Astrocyte (in vitro differentiated cells and primary cell): ENCODE results near the gene WARS2. TPM values are rescaled to one million over a fixed set of nuclear protein-coding genes. Genes with fewer than 3 reads are reported as not detected.
A peak's percentile ranks its signal among the peaks of the same experiment; 100 is the strongest.

Experiments used
- DNase-seq: peaks from one replicate; pipeline ENCODE4 v3.0.0-alpha.2; 2010; ENCODE audit warnings: low read depth
- FAIRE-seq: peaks from 2 replicates; lab custom pipeline; 2011; peaks lifted over from hg19 to GRCh38; lab: Jason Lieb, UNC
- H2AFZ ChIP-seq: 2 replicates; pipeline ENCODE4 v1.6.0; 2012; ENCODE audit warnings: low read depth, low read length, inconsistent platforms
- H3K27ac ChIP-seq: 2 replicates; pipeline ENCODE4 v1.5.1; 2011; ENCODE audit warnings: low read depth, low read length, inconsistent platforms
- H3K27me3 ChIP-seq: 2 replicates; pipeline ENCODE4 v1.6.0; 2011; ENCODE audit warnings: low read length, inconsistent platforms; ENCODE audit not compliant: insufficient read depth
- H3K36me3 ChIP-seq: 2 replicates; pipeline ENCODE4 v1.5.1; 2011; ENCODE audit warnings: low read length, inconsistent platforms; ENCODE audit not compliant: insufficient read depth
- H3K4me1 ChIP-seq: 2 replicates; pipeline ENCODE4 v1.5.1; 2011; ENCODE audit warnings: low read length, inconsistent platforms; ENCODE audit not compliant: insufficient read depth
- H3K4me2 ChIP-seq: 2 replicates; pipeline ENCODE4 v1.6.0; 2012; ENCODE audit warnings: low read length, inconsistent platforms
- H3K4me3 ChIP-seq: 2 replicates; pipeline ENCODE4 v1.5.1; 2011; ENCODE audit warnings: low read depth, mild to moderate bottlenecking, low read length, inconsistent platforms; ENCODE audit not compliant: insufficient read depth
- H3K79me2 ChIP-seq: 2 replicates; pipeline ENCODE4 v1.6.0; 2012; ENCODE audit warnings: mild to moderate bottlenecking, low read length, inconsistent platforms; ENCODE audit not compliant: insufficient read depth
- H3K9ac ChIP-seq: 2 replicates; pipeline ENCODE4 v1.6.0; 2012; ENCODE audit warnings: mild to moderate bottlenecking, low read length, inconsistent platforms
- H3K9me3 ChIP-seq: 2 replicates; pipeline ENCODE4 v1.5.1; 2012; ENCODE audit warnings: low read depth, mild to moderate bottlenecking, low read length, inconsistent platforms; ENCODE audit not compliant: insufficient read depth
- H4K20me1 ChIP-seq: 2 replicates; pipeline ENCODE4 v1.6.0; 2012; ENCODE audit warnings: low read length, inconsistent platforms; ENCODE audit not compliant: insufficient read depth
- H3K27ac Mint-ChIP-seq: one replicate; pipeline ENCODE4 v1.8.0; 2021; ENCODE audit warnings: mild to moderate bottlenecking, mixed read lengths; ENCODE audit not compliant: unreplicated experiment
- H3K27me3 Mint-ChIP-seq: one replicate; pipeline ENCODE4 v1.8.0; 2021; ENCODE audit warnings: low read depth, mixed read lengths; ENCODE audit not compliant: unreplicated experiment
- H3K36me3 Mint-ChIP-seq: one replicate; pipeline ENCODE4 v1.8.0; 2021; ENCODE audit warnings: low read depth, mixed read lengths; ENCODE audit not compliant: unreplicated experiment
- H3K4me1 Mint-ChIP-seq: one replicate; pipeline ENCODE4 v1.8.0; 2021; ENCODE audit warnings: low read depth, mixed read lengths; ENCODE audit not compliant: unreplicated experiment
- H3K4me3 Mint-ChIP-seq: one replicate; pipeline ENCODE4 v1.8.0; 2021; ENCODE audit warnings: mild to moderate bottlenecking, moderate library complexity, mixed read lengths; ENCODE audit not compliant: unreplicated experiment
- H3K9me3 Mint-ChIP-seq: one replicate; pipeline ENCODE4 v1.8.0; 2021; ENCODE audit warnings: mild to moderate bottlenecking, mixed read lengths; ENCODE audit not compliant: unreplicated experiment
- CTCF ChIP-seq: IDR thresholded peaks from 2 replicates; pipeline ENCODE4 v1.5.1; 2011; ENCODE audit warnings: low read depth, mild to moderate bottlenecking, inconsistent platforms, low read length, moderate library complexity; ENCODE audit not compliant: insufficient read depth
- EZH2 ChIP-seq: IDR thresholded peaks from 2 replicates; pipeline ENCODE4 v1.6.1; 2012; ENCODE audit warnings: mild to moderate bottlenecking, low read length, inconsistent platforms; ENCODE audit not compliant: insufficient read depth
- total RNA-seq: library from RNA; stranded (reverse); gene quantifications from 2 replicates; pipeline ENCODE4 v1.2.1, GENCODE V29; 2021

Gene WARS2
- total RNA-seq, 1 donor from 2014 or later = 10.5 TPM

- H3K79me2 ChIP-seq = no peaks in the 10 kb centered on the region
- no peak overlapping the region for H3K4me2 ChIP-seq
These were observed 57.0 kb downstream of the WARS2 start for GRCh38 chr1:119083479-119083878.

GRCh38 chr1:119081700-119082099 lies 58.8 kb downstream of the WARS2 start:
- Mint-ChIP-seq H3K27me3 (no peaks in the 10 kb centered on the region), H3K27ac (peak overlapping the region; percentile 94), H3K9me3 (no peaks in the 10 kb centered on the region), H3K4me3 (no peak overlapping the region), H3K4me1 (peaks cover 38% of the 10 kb centered on the region), H3K36me3 (no peaks in the 10 kb centered on the region)
- H3K79me2 ChIP-seq = no peaks in the 10 kb centered on the region
- H3K9ac ChIP-seq = no peak overlapping the region
- no peak overlapping the region for H3K4me3 ChIP-seq
- peaks cover 18% of the 10 kb centered on the region for H3K4me1 ChIP-seq
- H3K4me2 ChIP-seq = no peak overlapping the region
- DNase-seq = peak; percentile 14
- TF ChIP-seq EZH2 = no peak
- no peak for TF ChIP-seq CTCF
- no peak for FAIRE-seq
- H3K27me3 ChIP-seq = no peaks in the 10 kb centered on the region
- H2AFZ ChIP-seq = no peak overlapping the region
- H3K27ac ChIP-seq = no peak overlapping the region
- H3K36me3 ChIP-seq = no peaks in the 10 kb centered on the region
- H4K20me1 ChIP-seq = peaks cover 15% of the 10 kb centered on the region
- H3K9me3 ChIP-seq = no peaks in the 10 kb centered on the region

More at GRCh38 chr1:119083479-119083878, 57.0 kb downstream of the WARS2 start:
- TF ChIP-seq EZH2 (no peak), CTCF (no peak)
- H3K36me3 Mint-ChIP-seq = no peaks in the 10 kb centered on the region
- peaks cover 38% of the 10 kb centered on the region for H3K4me1 Mint-ChIP-seq
- no peak overlapping the region for H3K9ac ChIP-seq
- H3K27ac Mint-ChIP-seq = peak overlapping the region; percentile 0
- no peak overlapping the region for H3K4me3 Mint-ChIP-seq
- peaks cover 22% of the 10 kb centered on the region for H4K20me1 ChIP-seq
- no peaks in the 10 kb centered on the region for H3K27me3 ChIP-seq
- H3K9me3 Mint-ChIP-seq = no peaks in the 10 kb centered on the region
- no peak for DNase-seq
- FAIRE-seq = no peak
- H3K4me3 ChIP-seq = no peak overlapping the region
- H3K9me3 ChIP-seq = no peaks in the 10 kb centered on the region
- peaks cover 18% of the 10 kb centered on the region for H3K4me1 ChIP-seq
- H2AFZ ChIP-seq = no peak overlapping the region
- H3K36me3 ChIP-seq = no peaks in the 10 kb centered on the region
- no peaks in the 10 kb centered on the region for H3K27me3 Mint-ChIP-seq
- H3K27ac ChIP-seq = no peak overlapping the region

GRCh38 chr1:119081267-119081666 lies 59.2 kb downstream of the WARS2 start:
- Histone ChIP-seq H3K27me3 (no peaks in the 10 kb centered on the region), H3K27ac (peak overlapping the region; percentile 54), H3K36me3 (no peaks in the 10 kb centered on the region), H2AFZ (no peak overlapping the region), H3K4me2 (peak overlapping the region; percentile 79), H3K4me3 (peak overlapping the region; percentile 7), H3K9ac (peak overlapping the region; percentile 21), H4K20me1 (peaks cover 14% of the 10 kb centered on the region), H3K9me3 (no peaks in the 10 kb centered on the region), H3K79me2 (no peaks in the 10 kb centered on the region), H3K4me1 (peaks cover 20% of the 10 kb centered on the region)
- Mint-ChIP-seq H3K27ac (peak overlapping the region; percentile 97), H3K27me3 (no peaks in the 10 kb centered on the region), H3K4me1 (peaks cover 38% of the 10 kb centered on the region), H3K36me3 (no peaks in the 10 kb centered on the region), H3K9me3 (no peaks in the 10 kb centered on the region), H3K4me3 (no peak overlapping the region)
- DNase-seq = peak; percentile 91
- no peak for FAIRE-seq
- no peak for TF ChIP-seq CTCF
- no peak for TF ChIP-seq EZH2
